ENCODE measurements around the gene NOS2. TPM values are rescaled to one million over a fixed set of nuclear protein-coding genes. Genes with fewer than 3 reads are reported as not detected.
"Not testable (repeated sequence)": the region's sequence is repeated elsewhere in the genome, so short reads cannot be mapped to it uniquely, and the experiment has no call there.

NOS2 gene
- total and polyA plus RNA-seq, 7 donors: 0.16 to 94.0 (median 2.2) TPM; not detected in 1

- 71 to 89% methylated on average over 3 of the region's 3 CpGs for WGBS, 2 donors
- no peak for DNase-seq
- Histone ChIP-seq H3K4me1 (no peaks in the 10 kb centered on the region), H3K27me3 (no peaks in the 10 kb centered on the region), H3K27ac (no peak overlapping the region), H3K9me3 (peaks cover 0 to 3% (median 0%) of the 10 kb centered on the region in 4 donors), H3K36me3 (no peaks in the 10 kb centered on the region), H3K4me3 (no peak overlapping the region)
- TF ChIP-seq CTCF (IDR thresholded peaks at IDR 0.05): no peak
- no peak for TF ChIP-seq POLR2A (IDR thresholded peaks at IDR 0.05)
- TF ChIP-seq POLR2AphosphoS5 (IDR thresholded peaks at IDR 0.05): no peak
- TF ChIP-seq EP300 (IDR thresholded peaks at IDR 0.05): no peak
- intact Hi-C loops (cut with DNase I): no loop called here
Observed at GRCh38 chr17:27834571-27834970, 34.2 kb upstream of the NOS2 start.

DNA sequence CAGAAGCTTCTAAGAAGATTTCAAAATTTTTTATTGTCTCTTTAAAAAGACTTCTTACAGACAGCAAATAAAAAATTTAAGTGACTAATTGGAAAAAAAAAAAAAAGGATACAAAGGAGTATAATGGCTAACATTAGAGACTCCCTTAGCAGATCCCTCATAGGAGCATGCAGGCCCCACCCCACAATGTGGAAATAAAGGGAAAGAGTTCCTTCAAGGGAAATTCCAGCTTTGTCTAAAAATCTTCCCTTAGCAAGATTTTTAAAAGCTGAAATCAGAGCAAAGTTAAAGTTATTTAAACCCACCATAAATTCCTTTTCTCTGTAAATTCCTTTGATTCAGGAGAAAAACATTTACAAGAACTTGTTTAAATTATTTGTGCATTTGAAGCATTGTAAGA lies 32.5 kb upstream of the NOS2 start:
- Histone ChIP-seq H3K4me3 (no peak overlapping the region), H3K9me3 (peaks cover 0 to 3% (median 0%) of the 10 kb centered on the region in 4 donors), H3K27me3 (no peaks in the 10 kb centered on the region), H3K4me1 (no peaks in the 10 kb centered on the region), H3K27ac (no peak overlapping the region), H3K36me3 (no peaks in the 10 kb centered on the region)
- TF ChIP-seq POLR2A (IDR thresholded peaks at IDR 0.05) (no peak), CTCF (IDR thresholded peaks at IDR 0.05) (no peak), POLR2AphosphoS5 (IDR thresholded peaks at IDR 0.05) (no peak), EP300 (IDR thresholded peaks at IDR 0.05) (no peak)
- intact Hi-C loops (cut with DNase I): no loop called here
- no peak for DNase-seq

DNA sequence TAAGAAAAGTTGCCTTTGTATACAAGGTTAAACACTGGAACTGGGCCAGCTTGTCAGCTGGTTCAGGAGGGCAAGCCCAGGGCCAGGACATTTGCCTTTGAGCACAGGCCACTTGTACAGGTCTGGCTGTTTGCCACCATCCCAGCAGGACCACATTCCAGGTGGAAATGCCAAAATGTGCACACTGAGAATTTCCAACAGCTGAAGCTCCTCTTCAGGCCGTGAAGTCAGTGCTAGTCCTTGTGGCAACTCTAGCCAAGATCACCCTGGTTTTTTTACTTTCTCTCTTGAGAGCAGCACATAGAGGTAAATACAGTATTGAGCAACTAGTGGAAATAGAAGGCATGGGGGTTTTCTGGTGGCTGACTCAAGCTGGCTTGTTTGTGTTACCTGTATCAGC lies 29.6 kb upstream of the NOS2 start:
- DNase-seq; H3K27me3 ChIP-seq; H3K9me3 ChIP-seq; H3K36me3 ChIP-seq; intact Hi-C loops (cut with DNase I); H3K4me1 ChIP-seq; H3K4me3 ChIP-seq; H3K27ac ChIP-seq: not testable (repeated sequence)
- 20 to 43% methylated on average over 1 of the region's 1 CpG for WGBS, 2 donors

- DNase-seq; intact Hi-C loops (cut with DNase I); H3K27me3 ChIP-seq; H3K27ac ChIP-seq; H3K4me3 ChIP-seq; H3K9me3 ChIP-seq; H3K4me1 ChIP-seq; H3K36me3 ChIP-seq: not testable (repeated sequence)
- no CpG with 5 or more reads among the region's 2 CpGs for WGBS, 2 donors
Observed at GRCh38 chr17:27829143-27829711, 28.9 kb upstream of the NOS2 start.

DNA sequence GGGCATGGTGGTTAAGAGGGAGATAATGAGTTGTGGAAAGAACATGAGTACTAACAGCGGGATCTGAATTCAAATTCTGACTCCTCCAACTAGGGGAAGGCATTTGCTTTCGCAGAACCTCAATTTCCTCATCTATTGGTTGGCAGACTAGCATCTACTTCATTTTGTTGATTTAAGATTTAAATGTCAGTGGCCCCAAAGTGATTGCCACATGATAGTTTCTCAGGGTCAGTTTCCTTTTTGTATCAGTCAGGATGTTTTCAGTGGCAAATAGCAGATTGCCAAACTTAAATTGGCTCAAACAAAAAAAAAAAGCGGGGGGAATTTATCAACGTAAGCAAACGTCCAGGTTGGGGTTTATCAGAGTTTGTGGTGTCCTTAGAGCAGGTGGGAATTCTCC lies 25.1 kb upstream of the NOS2 start:
- Histone ChIP-seq H3K9me3 (peaks cover 0 to 3% (median 1%) of the 10 kb centered on the region in 4 donors), H3K27ac (no peak overlapping the region), H3K36me3 (no peaks in the 10 kb centered on the region), H3K4me3 (no peak overlapping the region), H3K27me3 (no peaks in the 10 kb centered on the region), H3K4me1 (no peaks in the 10 kb centered on the region)
- 47 to 73% methylated on average over 5 of the region's 5 CpGs for WGBS, 2 donors
- DNase-seq: no peak
- TF ChIP-seq EP300 (IDR thresholded peaks at IDR 0.05): no peak
- no peak for TF ChIP-seq CTCF (IDR thresholded peaks at IDR 0.05)
- no peak for TF ChIP-seq POLR2A (IDR thresholded peaks at IDR 0.05)
- intact Hi-C loops (cut with DNase I): no loop called here

DNA sequence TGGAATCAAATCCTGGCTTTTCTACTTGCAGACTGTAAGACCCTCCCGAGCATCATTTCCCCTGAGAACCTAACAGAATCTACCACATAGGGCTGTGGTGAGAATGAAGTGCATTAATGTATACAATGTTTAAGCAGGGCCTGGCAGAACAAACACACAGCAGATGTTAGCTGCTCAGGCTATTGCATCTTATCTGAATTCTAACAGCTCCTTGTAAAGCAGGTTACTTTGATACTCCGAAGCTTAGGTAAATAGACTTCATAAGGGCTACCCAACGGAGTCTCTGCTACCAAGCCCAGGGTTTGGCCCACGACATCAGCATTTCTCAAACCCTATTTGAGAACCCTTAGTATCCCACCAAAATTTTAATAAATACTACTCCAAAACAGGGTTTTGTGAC lies 24.4 kb upstream of the NOS2 start:
- Histone ChIP-seq H3K36me3 (no peaks in the 10 kb centered on the region), H3K9me3 (peaks cover 0 to 3% (median 1%) of the 10 kb centered on the region in 4 donors), H3K27ac (no peak overlapping the region), H3K4me3 (no peak overlapping the region), H3K4me1 (no peaks in the 10 kb centered on the region), H3K27me3 (no peaks in the 10 kb centered on the region)
- WGBS, 2 donors: 19 to 60% methylated on average over 4 of the region's 4 CpGs
- TF ChIP-seq POLR2A (IDR thresholded peaks at IDR 0.05) (no peak), CTCF (IDR thresholded peaks at IDR 0.05) (no peak), EP300 (IDR thresholded peaks at IDR 0.05) (no peak), POLR2AphosphoS5 (IDR thresholded peaks at IDR 0.05) (no peak)
- intact Hi-C loops (cut with DNase I): no loop called here
- DNase-seq: no peak
